Right ventricle myocardium superior (tissue), 1 donor: ENCODE results near the gene TAPBPL. TPM values are rescaled to one million over a fixed set of nuclear protein-coding genes. Genes with fewer than 3 reads are reported as not detected.
"Not testable (repeated sequence)": the region's sequence is repeated elsewhere in the genome, so short reads cannot be mapped to it uniquely, and the experiment has no call there.

Source experiments
- ATAC-seq: fragments of 200-7000 bp; cut with Tn5 transposase; one replicate; pipeline ENCODE4 v1.9.1; 2020; ENCODE audit warnings: mild to moderate bottlenecking; ENCODE audit not compliant: poor library complexity
- DNase-seq: peaks from one replicate; pipeline ENCODE4 v3.0.0-alpha.2; 2020
- intact Hi-C: fragments of 100-400 bp; cut with DNase I; formaldehyde crosslinking; loops from one replicate; pipeline ENCODE4 v1.11.2; 2022
- total RNA-seq: library from RNA; stranded (reverse); fragmentation: NEBNext Ultra II Directional; extraction: Animal tissue kit (Norgen Biotek cat#: 25700); gene quantifications from one replicate; pipeline ENCODE4 v1.2.1, GENCODE V29; 2021
- donor health status: DM: no; HTN: yes; CAD: no; lungs with severe emphysema.

TAPBPL gene
- total RNA-seq, 1 donor from 2014 or later, result 11.1 TPM

- DNase-seq (no peak), ATAC-seq (no peak)
- intact Hi-C loops, result no loop called here
These were observed 7.1 kb downstream of the TAPBPL start for GRCh38 chr12:6459004-6459337.

- intact Hi-C loops, result loop anchor here (5.0 kb wide), 2 partner anchors 39 to 129 kb away; no protein-coding TSS in a partner anchor
- peak; percentile 70 for ATAC-seq
- DNase-seq, result no peak
These were observed 9.0 kb downstream of the TAPBPL start for GRCh38 chr12:6460751-6461371.

- intact Hi-C loops, result loop anchor here (5.0 kb wide), 2 partner anchors 39 to 129 kb away; no protein-coding TSS in a partner anchor
- peak; percentile 23 for ATAC-seq
These were observed 9.8 kb downstream of the TAPBPL start for GRCh38 chr12:6461401-6462233.

GRCh38 chr12:6462234-6462995 is 10.6 kb downstream of the TAPBPL start:
- intact Hi-C loops, result loop anchor here (5.0 kb wide), 2 partner anchors 40 to 130 kb away; no protein-coding TSS in a partner anchor
- ATAC-seq (no peak), DNase-seq (no peak)

More at GRCh38 chr12:6461401-6462233, 9.8 kb downstream of the TAPBPL start:
- peak; percentile 64 for DNase-seq

- intact Hi-C loops, result loop anchor here (5.0 kb wide), 2 partner anchors 41 to 131 kb away; no protein-coding TSS in a partner anchor
- DNase-seq, result no peak
- no peak for ATAC-seq
These were observed 11.4 kb downstream of the TAPBPL start for GRCh38 chr12:6463216-6463615.

GRCh38 chr12:6463858-6464257 is 12.0 kb downstream of the TAPBPL start:
- intact Hi-C loops, result loop anchor here (5.0 kb wide), 2 partner anchors 42 to 132 kb away; no protein-coding TSS in a partner anchor
- DNase-seq (no peak), ATAC-seq (no peak)

- intact Hi-C loops, result loop anchor here (5.0 kb wide), 2 partner anchors 42 to 132 kb away; no protein-coding TSS in a partner anchor
- no peak for ATAC-seq
These were observed 12.7 kb downstream of the TAPBPL start for GRCh38 chr12:6464531-6464930.

GRCh38 chr12:6465467-6466183 is 13.8 kb downstream of the TAPBPL start:
- ATAC-seq, result peak; percentile 58
- no peak for DNase-seq
- intact Hi-C loops, result no loop called here

More at GRCh38 chr12:6464531-6464930, 12.7 kb downstream of the TAPBPL start:
- DNase-seq, result no peak

- ATAC-seq (no peak), DNase-seq (no peak)
- intact Hi-C loops, result no loop called here
These were observed 14.3 kb downstream of the TAPBPL start for GRCh38 chr12:6466184-6466573.

- intact Hi-C loops, DNase-seq, ATAC-seq: not testable (repeated sequence)
These were observed 14.9 kb downstream of the TAPBPL start for GRCh38 chr12:6466751-6467150.

GRCh38 chr12:6467571-6468282 is 15.9 kb downstream of the TAPBPL start:
- DNase-seq, ATAC-seq, intact Hi-C loops: not testable (repeated sequence)

GRCh38 chr12:6468283-6468575 is 16.4 kb downstream of the TAPBPL start:
- ATAC-seq, result no peak
- DNase-seq, result no peak
- intact Hi-C loops, result no loop called here

- no peak for ATAC-seq
- intact Hi-C loops, result no loop called here
These were observed 17.2 kb downstream of the TAPBPL start for GRCh38 chr12:6469092-6469491.

GRCh38 chr12:6469609-6470374 is 17.9 kb downstream of the TAPBPL start:
- DNase-seq (no peak), ATAC-seq (no peak)
- intact Hi-C loops, result no loop called here

More at GRCh38 chr12:6469092-6469491, 17.2 kb downstream of the TAPBPL start:
- no peak for DNase-seq

- DNase-seq (peak; percentile 99), ATAC-seq (peak; percentile 97)
- intact Hi-C loops, result no loop called here
These were observed 18.7 kb downstream of the TAPBPL start, which contains the start of gene VAMP1 for GRCh38 chr12:6470375-6471163. TSS of gene VAMP1 (minus strand) at chr12:6470677. CDS start at chr12:6470531, 146 bp downstream.

GRCh38 chr12:6471989-6472360 is 20.1 kb downstream of the TAPBPL start:
- intact Hi-C loops, result no loop called here
- no peak for ATAC-seq
- DNase-seq, result no peak
